Measurements from ENCODE around the gene FOXK1.

FOXK1 gene

DNA sequence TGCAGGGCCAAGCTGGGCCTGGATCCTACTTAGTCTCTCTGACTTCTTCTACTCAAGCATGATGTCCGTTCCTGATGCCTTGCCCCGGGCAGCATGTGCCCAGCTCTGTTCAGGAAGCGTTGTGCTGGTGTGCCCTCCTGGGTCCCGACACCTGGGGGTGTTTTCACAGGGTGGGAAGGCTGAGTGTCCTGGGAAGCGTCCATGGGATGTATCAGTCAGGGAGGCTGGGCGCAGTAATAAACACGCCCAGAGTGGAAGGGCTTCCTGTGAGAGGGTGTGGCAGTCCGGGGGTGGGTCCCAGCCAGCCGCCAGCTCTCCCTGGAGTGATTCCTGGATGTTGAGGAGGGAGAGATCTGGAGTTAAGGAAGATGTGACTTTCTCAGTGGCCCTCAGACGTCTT lies 29.0 kb downstream of the FOXK1 start:
- TF ChIP-seq, protein P1, sequence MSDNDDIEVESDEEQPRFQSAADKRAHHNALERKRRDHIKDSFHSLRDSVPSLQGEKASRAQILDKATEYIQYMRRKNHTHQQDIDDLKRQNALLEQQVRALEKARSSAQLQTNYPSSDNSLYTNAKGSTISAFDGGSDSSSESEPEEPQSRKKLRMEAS (IDR thresholded peaks at IDR 0.05; ENCODE audit: low read depth, low read length) = no peak
- TF ChIP-seq, protein P2, sequence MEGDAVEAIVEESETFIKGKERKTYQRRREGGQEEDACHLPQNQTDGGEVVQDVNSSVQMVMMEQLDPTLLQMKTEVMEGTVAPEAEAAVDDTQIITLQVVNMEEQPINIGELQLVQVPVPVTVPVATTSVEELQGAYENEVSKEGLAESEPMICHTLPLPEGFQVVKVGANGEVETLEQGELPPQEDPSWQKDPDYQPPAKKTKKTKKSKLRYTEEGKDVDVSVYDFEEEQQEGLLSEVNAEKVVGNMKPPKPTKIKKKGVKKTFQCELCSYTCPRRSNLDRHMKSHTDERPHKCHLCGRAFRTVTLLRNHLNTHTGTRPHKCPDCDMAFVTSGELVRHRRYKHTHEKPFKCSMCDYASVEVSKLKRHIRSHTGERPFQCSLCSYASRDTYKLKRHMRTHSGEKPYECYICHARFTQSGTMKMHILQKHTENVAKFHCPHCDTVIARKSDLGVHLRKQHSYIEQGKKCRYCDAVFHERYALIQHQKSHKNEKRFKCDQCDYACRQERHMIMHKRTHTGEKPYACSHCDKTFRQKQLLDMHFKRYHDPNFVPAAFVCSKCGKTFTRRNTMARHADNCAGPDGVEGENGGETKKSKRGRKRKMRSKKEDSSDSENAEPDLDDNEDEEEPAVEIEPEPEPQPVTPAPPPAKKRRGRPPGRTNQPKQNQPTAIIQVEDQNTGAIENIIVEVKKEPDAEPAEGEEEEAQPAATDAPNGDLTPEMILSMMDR (IDR thresholded peaks at IDR 0.05; ENCODE audit: low read depth, low read length) = no peak
- TF ChIP-seq MYC (IDR thresholded peaks at IDR 0.05; ENCODE audit: low read depth, low read length) (no peak), POLR2A (IDR thresholded peaks at IDR 0.05; ENCODE audit: extremely low read depth, insufficient read length) (no peak)
- no peak for DNase-seq (ENCODE audit: low read depth)

DNA sequence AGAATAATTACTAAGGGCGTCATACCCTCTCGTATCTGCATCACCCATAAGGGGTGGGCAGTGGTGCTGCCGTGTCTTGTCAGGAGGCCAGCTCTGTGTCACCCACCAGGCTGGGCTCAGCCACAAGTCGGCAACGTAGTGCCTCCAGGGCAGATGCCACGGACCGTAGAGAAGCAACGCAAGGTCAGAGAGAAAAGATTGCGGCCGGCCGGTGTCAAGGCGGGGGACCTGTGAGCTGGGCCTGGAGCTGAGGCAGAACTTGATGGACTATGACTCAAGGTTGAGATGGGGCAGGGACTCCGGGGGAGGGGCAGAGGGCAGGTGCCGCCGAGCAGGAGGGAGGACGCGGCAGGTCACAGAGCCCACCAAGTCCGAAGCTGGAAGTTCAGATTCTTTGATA lies 29.5 kb downstream of the FOXK1 start:
- no peak overlapping the region for H3K4me3 ChIP-seq (ENCODE audit: low read depth, low read length)
- TF ChIP-seq MYC (IDR thresholded peaks at IDR 0.05; ENCODE audit: low read depth, low read length) (no peak), POLR2A (IDR thresholded peaks at IDR 0.05; ENCODE audit: extremely low read depth, insufficient read length) (no peak)
- TF ChIP-seq, protein P2 (IDR thresholded peaks at IDR 0.05; ENCODE audit: low read depth, low read length) = no peak
- TF ChIP-seq, protein P1 (IDR thresholded peaks at IDR 0.05; ENCODE audit: low read depth, low read length) = no peak
- DNase-seq (ENCODE audit: low read depth) = no peak

More for the DNA sequence above, 29.0 kb downstream of the FOXK1 start:
- H3K4me3 ChIP-seq (ENCODE audit: low read depth, low read length) = no peak overlapping the region

DNA sequence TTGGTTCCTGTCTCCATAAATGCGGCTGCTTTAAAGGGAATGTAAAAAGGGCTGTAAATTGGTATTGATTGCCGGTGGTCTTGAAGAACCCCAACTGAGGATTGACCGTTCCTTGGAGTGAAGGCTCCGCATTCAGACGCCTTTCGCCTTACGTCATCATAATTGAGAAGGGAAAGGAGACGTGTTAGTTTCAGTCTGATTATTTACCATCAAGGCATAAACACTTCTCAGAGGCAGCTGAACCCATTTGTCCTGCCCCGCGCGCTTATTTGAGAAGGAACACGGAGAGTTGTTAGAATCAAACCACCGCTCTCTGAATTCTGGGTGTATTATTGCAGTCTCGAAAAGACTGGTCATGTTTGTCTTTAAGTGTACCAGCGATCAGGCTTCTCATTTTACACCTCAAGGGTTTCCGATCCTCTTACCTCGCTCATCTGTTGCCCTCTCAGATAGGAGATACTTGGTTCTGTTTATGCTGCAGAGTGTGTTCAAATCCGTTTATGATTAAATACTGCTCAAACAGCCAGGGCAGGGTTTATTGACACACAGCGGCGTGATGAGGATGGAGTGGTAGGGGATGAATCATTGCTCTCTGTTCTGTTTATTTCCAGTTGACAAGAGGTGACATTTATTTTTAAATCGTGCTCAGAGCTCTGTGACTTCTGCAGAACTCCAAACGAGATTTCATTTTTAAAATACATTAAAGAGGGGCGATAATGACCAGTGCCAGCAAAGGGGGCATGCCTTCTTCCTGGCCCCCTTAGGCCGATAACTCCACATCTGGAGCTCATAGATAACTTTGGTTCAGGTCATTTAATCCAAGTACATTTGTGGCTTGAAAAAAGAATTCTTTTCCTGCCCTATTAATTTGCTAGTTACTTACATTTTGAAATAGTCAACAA lies 30.4 kb downstream of the FOXK1 start:
- TF ChIP-seq POLR2A (IDR thresholded peaks at IDR 0.05; ENCODE audit: extremely low read depth, insufficient read length) (no peak), MYC (IDR thresholded peaks at IDR 0.05; ENCODE audit: low read depth, low read length) (no peak)
- TF ChIP-seq, protein P1 (IDR thresholded peaks at IDR 0.05; ENCODE audit: low read depth, low read length) = peak; percentile 58; the same call in 1 of the 2 replicates
- DNase-seq (ENCODE audit: low read depth) = peak; percentile 81
- H3K4me3 ChIP-seq (ENCODE audit: low read depth, low read length) = peak overlapping the region; percentile 45

DNA sequence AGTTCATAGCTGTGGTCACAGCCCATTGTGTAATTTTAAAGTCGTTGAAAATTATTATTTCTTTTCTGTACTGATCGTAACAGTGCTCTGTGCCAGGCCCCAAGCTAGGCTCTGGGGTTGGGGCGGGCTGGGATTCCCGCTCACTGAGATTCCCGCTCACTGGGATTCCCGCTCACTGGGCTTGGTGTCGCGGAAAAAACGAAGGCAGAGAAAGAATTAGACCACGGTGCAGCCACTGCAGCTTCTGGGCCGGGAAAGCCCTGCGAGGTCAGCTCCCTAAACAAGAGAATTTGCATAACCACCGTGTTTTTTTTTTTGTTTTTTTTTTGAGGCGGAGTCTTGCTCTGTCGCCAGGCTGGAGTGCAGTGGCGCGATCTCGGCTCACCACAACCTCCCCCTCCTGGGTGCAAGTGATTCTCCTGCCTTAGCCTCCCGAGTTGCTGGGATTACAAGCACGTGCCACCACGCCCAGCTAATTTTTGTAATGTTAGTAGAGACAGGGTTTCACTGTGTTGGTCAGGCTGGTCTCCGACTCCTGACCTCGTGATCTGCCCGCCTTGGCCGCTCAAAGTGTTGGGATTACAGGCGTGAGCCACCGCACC lies 31.2 kb downstream of the FOXK1 start:
- H3K4me3 ChIP-seq (ENCODE audit: low read depth, low read length) = peak overlapping the region; percentile 45
- 0 out of 2 replicates have a peak, but pooled peaks have one; percentile 3 for TF ChIP-seq MYC (IDR thresholded peaks at IDR 0.05; ENCODE audit: low read depth, low read length)
- TF ChIP-seq, protein P1 (IDR thresholded peaks at IDR 0.05; ENCODE audit: low read depth, low read length) = 0 out of 2 replicates have a peak, but pooled peaks have one; percentile 50
- TF ChIP-seq, protein P2 (IDR thresholded peaks at IDR 0.05; ENCODE audit: low read depth, low read length) = no peak
- peak; percentile 86 for DNase-seq (ENCODE audit: low read depth)

DNA sequence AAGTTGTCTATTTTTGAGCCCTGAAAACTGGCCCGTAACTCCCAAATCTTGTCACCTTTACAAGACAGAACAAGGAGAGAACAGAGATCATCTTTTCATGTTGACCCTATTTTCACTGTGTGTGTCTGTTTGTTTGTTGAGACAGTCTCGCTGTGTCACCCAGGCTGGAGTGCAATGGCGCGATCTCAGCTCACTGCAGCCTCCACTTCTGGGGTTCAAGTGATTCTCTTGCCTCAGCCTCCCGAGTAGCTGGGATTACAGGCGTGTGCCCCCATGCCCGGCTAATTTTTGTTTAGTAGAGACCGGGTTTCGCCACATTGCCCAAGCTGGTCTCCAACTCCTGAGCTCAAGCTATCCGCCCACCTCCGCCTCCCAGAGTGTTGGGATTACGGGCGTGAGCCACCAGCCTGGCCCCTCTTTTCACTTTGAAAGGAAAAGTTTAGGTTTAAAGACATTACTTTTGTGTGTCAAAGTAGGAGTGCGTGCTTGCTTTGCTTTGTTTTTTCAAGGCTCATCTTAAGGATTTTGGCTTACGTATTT lies 32.1 kb downstream of the FOXK1 start:
- DNase-seq (ENCODE audit: low read depth) = peak; percentile 61
- TF ChIP-seq, protein P2 (IDR thresholded peaks at IDR 0.05; ENCODE audit: low read depth, low read length) = no peak
- no peak for TF ChIP-seq MYC (IDR thresholded peaks at IDR 0.05; ENCODE audit: low read depth, low read length)
- TF ChIP-seq, protein P1 (IDR thresholded peaks at IDR 0.05; ENCODE audit: low read depth, low read length) = no peak
- peak overlapping the region; percentile 63 for H3K4me3 ChIP-seq (ENCODE audit: low read depth, low read length)
